ENCODE data around the gene MPP1. TPM values are rescaled to one million over a fixed set of nuclear protein-coding genes. Genes with fewer than 3 reads are reported as not detected.

MPP1 gene
- total and polyA plus RNA-seq, 2 of the 8 experiments (the other 6 are each of a cell fraction or from before 2014, with no cell fraction given) = 7.6 to 13.4 TPM

GRCh38 chrX:154739952-154740465 is 65.3 kb downstream of the MPP1 start (continued):
- TF ChIP-seq KDM1A (IDR thresholded peaks at IDR 0.05; ENCODE audit: borderline replicate concordance, low read length) (no peak), HDAC2 (IDR thresholded peaks at IDR 0.05; ENCODE audit: borderline replicate concordance in 1 of 2, low read depth in 2 of 2, low read length in 2 of 2) (no peak)

Data from H1 (cell line).